Activated CD4-positive, alpha-beta T cell treated with anti-CD3 and anti-CD28 coated beads, Interleukin-2, Interleukin-6, amounts not matched to agents 100 ng/mL and 50 ng/mL, durations not matched to agents 16 hours and 8 hours (primary cell): Measurements from ENCODE around the gene MDC1.
A peak's percentile ranks its signal among the peaks of the same experiment; 100 is the strongest.

Source experiments
- DNase-seq: peaks from one replicate; pipeline ENCODE4 v3.0.0-alpha.2; 2020

MDC1 gene

DNA sequence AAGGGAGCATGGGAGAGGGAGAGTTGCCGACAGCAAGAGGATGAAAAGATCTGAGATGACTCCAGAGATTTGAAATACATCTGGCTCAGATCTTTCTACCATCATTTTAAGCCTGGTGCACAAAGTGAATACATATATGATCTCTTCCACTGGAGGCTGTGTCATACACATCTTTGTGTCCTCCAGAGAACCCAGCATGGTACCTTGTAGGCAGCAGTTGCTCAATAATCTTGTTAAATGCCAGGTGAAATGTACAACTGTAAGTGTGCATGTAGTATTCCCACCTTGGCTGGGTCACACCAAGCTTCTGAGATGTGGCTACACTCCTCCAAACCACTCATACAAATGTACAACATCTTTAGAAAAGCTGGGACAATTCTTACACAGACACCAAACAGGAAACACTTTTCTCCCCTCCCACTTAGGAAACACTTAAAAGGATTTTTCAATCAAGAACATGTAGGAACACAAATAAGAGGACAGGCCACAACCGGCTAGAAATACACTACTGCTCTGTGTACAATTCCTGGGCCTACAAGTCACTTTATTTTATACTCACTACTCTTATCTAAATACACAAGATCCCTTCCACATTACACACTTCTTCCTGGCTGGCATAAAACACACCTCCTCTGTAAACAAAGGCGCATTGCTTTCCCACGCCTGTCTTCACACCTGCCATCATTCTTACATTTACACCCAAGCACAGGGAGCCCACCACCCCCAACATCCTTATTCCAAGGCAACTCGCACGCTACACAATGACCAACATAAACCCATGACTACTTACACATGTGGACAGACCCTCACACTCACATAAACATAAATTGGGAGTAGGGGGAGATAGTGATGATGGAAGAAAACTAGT lies 31.1 kb upstream of the MDC1 start:
- DNase-seq, result no peak

DNA sequence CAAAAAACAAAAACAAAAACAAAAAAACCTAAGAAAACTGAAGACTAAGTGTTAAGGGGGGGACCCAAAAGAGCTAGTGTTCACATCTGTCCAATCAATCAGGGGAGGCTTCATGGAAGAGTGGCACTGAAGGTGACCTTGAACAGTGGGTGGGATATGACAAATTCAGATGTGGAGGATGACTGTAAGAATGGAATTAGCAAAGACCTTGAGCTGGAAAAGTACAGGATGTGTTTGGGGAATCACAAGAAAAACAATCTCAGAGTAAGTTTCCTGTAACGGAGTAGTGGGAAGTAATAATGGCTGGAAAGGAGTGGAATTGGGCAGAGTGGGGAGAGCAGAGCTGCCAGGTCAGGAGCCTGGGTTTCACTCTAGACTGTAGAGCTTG lies 30.2 kb upstream of the MDC1 start:
- no peak for DNase-seq

DNA sequence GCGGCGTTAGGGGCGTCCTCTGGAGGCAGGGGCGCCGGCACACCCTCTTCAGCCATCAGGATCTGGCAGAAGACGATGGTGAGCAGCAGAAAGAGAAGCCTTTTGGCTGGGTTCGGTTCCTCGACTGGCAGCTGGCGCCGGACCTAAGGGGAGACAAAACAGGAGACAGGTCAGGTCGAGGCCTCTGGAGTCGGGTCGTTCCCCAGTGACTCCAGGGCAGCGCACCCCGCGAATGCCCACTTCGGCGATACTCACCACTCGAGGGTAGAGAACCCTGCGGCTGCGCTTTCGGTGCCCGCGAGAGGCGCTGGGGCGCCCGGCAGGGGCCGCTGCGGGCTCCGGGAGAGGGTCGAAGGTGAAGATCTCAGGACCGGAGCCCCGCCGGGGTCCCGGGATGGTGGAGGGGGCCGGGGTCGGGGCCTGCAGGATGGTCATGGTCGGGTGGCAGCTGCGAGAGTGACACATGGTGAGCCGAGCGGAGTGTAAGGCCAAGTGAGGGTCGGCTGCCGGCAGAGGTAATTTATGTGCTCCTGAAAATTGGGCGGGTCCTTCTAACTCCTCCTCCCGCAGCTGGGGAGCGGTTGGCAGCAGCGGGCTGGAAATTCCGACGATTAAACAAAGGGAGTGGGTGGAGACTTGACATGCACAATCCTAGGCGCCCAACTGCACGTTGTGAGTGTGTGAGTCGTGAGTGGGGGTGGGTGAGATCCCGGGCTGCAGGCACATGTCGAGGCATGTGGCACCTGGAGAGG lies 27.1 kb upstream of the MDC1 start, which contains the start of gene IER3:
TSS of gene IER3 (minus strand) at position 494 of the 752 bp plus-strand sequence. CDS start at position 465, 29 bp downstream.
- DNase-seq, result peak; percentile 92

DNA sequence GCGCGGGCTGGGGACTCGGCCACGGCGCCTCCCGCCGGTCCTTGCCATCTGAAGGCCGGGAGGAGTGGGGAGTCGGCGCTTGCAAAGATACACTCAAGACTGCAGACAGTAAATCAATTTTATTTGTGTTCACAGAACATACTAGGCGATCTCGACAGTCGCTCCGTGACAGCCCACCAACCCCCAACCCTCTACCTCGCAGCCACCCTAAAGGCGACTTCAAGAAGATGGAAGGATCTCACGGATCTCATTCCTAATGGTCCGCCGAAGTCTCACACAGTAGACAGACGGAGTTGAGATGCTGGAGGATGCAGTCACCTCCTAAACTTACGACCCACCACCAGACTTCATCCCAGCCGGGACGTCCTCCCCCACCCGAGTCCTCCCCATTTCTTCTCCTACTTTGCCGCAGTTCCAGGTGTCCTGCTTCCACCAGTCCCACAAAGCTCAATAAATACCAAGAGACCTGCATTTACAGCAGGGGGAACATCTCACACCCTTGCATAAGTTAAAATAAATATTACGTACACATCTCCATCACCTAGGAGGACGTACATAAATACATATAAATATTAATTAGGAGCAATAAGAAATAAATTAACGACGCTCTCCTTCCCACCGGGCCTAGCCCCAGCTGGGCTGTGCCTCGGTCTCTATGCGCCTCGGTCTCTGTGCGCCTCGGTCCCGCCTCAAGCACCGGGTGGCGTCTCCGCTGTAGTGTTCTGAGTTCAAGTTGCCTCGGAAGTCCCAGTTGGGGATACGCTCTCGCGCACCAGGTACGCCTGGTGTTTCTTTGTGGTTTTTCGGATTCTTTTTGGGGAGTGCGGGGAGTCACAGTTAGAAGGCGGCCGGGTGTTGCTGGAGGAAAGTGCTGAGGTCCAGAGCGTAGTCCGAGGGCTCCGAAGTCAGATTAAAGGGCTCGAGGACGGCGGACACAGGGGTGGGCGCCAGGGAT lies 26.3 kb upstream of the MDC1 start:
- DNase-seq, result peak; percentile 65

DNA sequence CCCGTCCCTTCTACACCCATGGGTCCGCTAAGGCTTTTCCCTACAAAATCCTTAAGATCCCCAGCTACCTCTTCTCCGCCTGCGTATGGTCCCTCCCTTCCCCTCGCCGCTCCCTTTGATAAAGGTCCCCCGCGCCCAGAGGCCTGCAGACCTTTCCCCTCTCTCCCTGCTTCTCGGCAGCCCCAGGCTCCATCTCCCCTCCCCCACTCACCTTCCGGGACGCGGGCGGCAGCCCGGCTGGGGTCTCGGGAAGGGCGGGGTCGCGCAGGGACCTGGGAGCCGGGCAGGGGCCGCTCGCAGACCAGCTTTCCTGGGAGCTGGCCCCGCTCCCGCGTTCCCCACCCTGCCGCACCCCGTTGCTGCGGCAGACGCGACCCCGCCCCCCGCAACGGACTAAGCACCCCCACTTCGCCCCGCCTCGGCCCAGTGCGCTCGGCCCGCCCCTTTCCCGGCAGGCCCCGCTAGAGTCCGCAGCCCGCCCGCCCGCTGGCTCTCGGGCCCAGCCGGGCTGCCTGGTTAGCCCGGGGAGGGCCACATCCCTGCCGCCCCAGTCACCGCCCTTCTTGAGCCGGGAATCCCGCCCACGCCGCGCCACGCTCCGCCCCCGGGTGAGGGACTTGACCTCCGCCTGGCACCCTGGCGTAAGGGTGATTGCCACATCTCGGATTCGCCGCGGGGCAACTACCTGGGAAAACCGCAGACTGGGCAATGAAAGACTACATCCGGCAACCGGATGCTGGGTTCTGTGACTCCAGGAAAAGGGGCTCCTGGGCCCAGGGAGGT lies 25.4 kb upstream of the MDC1 start, which contains the start of gene FLOT1:
TSS of gene FLOT1 (minus strand) at position 372 of the 783 bp plus-strand sequence. CDS start 498 bp downstream, outside the sequence.
- DNase-seq, result peak; percentile 99

DNA sequence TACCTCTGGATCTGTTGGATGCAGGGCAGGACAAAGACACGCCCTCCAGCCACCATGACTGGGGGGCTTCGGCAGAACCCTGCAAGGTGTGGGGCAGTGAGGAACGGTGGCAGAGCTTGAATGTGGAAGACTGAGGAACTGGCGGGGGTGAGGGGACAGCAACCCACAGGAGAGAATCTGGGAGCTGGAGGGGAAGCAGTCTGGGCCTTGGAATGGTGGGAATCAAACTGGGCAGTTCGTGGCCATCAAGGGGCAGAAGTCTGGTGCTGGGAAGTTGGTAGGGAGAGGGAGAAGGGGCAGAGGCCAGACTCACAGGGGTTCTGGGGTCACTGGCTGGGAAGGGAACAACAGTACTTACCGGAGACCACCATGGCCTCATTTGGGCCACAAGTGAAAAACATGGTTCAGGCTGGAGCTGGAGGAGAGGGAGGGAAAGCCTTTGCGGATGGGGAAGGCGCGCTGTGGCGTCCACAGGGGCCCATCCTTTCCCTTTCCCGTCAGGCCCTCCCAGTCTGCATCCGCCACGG lies 24.8 kb upstream of the MDC1 start:
- DNase-seq, result no peak

DNA sequence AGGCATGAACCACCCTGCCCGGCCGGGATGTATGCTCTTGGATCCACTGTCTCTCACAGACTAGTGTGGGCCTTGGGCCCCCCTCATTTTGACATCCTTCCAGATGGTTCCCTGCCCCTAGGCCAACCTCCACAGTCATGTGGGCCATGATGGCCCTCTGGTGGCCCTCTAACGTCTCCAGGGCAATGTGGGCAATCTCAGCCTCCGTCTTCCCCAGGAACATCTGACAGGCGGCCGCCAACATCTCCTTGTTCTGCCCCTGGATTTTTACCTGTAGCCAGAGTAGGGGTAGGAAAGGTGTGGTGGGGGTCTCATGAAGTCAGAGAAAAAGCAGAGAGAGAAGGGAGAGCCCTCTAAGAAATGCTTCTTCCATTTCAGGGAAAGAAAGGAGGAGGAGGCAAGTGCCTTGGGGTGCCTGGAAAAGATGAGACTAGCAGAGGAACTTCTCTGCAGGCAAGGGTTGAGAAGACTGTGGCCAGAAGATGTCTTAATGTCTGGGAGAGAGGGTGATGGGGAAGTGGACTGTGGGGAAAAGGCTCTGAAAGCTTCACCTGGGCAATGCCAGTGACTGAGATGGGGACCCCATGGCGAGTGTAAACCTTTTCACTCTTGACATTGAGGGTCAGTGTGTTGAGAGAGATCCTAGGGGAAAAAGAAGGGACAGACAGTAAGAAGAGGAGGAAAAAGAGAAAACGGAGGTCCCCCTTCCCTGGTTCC lies 24.1 kb upstream of the MDC1 start:
- DNase-seq, result no peak

DNA sequence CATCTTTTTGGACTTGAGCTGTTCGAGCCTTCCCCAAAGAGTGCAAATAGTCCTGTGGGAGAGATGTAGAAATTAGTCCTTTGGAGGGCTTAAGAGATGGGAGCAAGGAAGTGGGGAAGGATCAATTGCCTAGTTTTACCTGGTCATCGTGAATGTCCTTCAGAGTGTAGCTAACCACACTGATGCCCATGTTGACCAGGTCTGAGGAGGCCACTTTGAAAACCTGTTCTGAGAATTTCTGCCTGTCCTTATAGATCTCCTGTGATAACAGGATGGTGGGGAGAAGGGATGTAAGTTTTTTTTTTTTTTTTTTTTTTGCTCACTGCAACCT lies 23.4 kb upstream of the MDC1 start:
- DNase-seq, result no peak

DNA sequence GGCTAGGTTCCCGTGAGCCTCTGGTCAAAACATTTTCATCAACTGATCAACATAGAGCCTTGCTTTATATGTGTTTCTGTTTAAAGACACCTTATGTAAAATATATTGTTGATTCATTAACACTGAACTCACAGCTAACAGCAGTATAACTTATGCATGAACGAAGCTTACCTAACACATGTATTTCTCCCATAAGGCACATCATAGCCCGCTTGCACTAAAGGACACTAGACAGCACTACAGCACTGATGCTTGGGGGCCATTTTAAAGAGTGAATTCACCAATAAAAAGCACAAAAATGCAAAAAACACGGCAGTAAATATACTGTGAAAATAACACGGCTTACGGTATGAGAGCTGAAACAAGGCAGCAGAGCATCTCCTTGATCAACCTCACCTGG lies 21.5 kb upstream of the MDC1 start:
- no peak for DNase-seq

DNA sequence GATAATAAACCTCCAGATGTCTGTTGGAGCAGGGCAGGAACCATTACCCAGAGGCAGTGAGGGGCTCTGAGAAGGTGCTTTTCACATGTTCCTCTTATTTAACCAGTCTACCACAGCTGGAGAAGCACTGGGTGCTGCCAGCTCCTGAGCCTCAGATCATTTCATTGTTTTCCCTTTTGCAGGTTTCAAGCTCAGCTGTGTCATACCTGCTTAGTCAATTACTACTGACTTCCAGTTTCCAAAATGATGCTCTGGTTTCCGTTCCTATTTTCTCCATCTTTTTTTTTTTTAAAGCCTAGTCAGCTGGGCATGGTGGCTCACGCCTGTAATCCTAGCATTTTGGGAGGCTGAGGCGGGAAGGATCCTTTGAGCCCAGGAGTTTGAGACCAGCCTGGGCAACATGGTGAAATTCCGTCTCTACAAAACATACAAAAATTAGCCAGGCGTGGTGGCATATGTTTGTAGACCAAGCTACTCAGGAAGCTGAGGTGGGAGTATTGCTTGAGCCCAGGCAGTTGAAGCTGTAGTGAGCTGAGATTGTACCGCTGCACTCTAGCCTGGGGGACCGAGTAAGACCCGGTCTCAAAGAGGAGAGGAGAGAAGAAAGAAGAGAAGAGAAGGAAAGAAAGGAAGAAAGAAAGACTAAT lies 18.7 kb upstream of the MDC1 start:
- DNase-seq, result peak; percentile 51

DNA sequence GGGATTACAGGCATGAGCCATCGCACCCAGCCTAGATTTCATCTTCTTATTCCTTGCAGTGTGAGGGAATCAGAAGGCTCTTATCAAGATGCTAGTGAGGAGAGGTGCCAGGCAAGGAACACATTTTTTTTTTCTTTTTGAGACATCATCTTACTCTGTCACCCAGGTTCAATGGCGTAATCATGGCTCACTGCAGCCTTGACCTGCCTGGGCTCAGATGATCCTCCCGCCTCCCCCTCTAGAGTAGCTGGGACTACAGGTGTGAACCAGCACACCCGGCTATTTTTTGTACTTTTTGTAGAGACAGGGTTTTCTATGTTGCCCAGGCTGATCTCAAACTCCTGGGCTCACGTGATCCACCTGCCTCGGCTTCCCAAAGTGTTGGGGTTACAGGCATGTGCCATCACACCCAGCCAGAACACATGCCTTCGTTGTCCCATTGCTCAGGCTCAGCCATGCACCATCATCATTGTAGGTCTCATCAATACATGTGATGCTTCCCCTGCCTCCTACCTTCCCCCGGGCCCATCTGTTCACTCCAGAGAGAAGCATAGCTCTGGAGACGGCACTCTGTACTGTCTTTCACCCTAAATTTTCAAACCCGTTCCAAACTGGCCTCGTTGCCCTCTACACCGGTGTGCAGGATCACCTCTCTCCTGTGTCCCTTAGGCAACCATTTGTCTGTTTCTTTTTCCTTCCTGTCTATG lies 15.3 kb upstream of the MDC1 start:
- DNase-seq, result no peak

DNA sequence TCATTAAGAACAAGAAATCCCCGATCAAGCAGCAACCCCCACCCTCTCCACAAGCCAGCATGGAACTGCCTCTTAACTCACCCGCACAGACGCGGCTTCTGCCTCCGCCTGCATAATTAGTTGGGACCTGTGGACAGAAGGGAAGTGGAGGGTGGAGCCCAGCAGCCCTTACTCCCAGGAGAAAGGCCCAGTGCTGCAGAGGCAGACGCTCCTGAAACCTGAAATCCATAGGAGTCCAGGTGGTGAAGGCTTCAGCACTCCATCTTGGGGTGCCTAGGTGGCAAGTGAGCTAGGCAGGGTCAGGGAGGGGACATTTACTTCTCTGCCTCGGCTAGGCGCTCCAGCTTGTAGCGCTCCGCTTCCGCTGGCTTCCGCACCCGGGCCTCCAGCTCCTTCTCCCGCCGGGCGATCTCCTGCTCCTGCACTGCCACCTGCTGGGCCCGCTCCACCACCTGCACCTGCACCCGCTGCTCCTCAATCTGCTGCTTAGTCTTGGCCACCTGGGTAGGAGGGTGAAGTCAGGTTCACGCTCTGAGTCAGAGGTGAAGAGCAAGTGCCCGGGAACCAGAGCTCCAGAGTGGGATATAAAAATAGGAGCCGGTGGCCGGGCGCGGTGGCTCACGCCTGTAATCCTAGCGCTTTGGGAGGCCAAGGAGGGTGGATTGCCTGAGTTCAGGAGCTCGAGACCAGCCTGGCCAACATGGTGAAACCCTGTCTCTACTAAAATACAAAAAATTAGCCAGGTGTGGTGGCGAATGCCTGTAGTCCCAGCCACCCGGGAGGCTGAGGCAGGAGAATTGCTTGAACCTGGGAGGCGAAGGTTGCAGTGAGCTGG lies 13.7 kb upstream of the MDC1 start:
- DNase-seq, result peak; percentile 92

DNA sequence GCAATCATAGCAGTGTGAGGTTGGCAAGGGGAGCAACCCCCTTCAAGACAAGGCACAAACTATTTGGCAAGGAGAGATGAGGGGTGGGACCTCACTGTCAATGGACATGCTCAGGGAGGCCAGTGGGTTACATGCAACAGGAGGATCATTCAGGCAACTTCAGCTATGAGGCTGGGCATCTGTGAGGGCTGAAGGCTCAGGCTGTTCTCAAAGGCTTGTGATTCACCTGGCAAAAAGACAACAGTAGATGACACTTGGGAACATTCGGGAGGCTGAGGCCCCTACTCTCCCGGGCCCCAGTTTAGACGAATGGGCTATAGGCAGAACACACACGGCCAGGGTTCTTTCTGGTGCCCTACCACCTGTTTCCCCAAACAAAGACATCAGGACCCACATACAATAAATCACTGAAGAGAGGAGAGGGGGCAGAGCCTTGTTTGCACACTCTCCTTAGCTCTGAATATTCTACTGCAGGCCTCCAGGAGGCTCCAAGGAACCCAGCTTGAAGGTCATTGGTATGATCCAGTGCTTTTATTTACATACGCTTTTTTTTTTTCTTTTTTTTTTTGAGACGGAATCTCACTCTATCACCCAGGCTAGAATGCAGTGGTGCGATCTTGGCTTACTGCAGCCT lies 11.0 kb upstream of the MDC1 start:
- no peak for DNase-seq

DNA sequence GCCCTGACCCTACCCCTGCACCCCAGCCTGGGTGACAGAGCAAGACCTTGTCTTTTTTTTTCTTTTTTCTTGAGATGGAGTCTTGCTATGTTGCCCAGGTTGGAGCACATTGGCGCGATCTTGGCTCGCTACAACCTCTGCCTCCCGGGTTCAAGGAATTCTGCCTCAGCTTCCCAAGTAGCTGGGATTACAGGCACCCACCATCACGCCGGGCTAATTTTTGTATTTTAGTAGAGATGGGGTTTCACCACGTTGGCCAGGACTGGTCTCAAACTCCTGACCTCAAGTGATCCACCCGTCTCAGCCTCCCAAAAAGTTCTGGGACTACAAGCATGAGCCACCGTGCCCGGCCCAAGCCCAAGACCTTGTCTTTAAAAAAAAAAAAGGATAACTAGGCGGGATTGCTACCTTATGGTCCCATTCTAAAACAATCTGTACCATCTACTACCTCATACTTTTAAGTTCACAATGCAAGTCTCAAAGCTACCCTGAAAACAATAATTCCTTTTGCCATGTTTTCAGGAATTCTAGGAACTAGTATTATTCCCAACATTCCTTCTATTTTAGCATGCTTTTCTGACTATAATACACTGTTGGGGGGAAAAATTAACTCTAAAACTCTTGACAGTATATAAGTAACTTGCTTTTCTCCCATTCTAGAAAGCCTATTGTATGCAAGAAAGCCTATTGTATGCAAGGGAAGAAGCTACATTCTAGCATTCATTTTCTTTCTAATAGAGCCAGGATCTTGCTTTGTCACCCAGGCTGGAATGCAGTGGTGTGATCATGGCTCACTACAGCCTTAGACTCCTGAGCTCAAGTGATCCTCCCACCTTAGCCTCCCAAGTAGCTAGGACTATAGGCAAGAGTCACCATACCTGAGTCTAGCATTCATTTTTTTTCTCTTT lies 9.7 kb upstream of the MDC1 start:
- DNase-seq, result no peak

DNA sequence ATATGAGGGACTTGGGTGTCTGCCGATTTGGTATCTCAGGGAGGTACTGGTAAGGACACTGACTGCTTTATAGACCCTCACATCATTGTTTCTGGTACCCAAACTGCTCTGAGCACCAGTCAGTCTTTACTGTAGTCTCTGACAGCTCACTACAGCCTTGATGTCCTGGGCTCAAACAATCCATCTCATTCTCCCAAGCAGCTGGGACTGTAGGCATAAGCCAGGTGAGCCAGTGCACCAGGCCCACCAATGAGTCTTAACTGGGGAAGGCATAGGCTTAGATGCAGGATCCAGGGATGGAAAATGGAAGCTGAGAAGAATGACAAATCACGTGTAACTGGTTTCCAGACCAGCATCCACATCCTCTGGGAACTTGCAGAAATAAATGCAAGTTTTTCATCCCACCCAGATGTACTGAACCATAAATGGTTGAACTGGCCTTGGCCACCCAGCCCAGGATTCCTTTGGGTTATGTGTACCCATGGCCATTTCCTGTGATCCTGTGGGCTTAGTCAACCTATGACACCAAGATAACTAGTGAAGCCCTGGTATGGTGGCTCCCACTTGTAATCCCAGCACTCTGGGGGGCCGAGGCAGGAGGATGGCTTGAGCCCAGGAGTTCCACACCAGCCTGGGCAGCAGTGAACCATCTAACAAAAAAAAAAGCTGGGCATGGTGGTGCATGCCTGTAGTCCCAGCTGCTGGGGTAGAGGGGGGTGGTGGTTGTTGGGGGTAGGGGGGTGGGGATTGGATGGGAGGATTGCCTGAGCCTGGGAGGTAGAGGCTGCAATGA lies 8.8 kb upstream of the MDC1 start:
- peak; percentile 52 for DNase-seq

DNA sequence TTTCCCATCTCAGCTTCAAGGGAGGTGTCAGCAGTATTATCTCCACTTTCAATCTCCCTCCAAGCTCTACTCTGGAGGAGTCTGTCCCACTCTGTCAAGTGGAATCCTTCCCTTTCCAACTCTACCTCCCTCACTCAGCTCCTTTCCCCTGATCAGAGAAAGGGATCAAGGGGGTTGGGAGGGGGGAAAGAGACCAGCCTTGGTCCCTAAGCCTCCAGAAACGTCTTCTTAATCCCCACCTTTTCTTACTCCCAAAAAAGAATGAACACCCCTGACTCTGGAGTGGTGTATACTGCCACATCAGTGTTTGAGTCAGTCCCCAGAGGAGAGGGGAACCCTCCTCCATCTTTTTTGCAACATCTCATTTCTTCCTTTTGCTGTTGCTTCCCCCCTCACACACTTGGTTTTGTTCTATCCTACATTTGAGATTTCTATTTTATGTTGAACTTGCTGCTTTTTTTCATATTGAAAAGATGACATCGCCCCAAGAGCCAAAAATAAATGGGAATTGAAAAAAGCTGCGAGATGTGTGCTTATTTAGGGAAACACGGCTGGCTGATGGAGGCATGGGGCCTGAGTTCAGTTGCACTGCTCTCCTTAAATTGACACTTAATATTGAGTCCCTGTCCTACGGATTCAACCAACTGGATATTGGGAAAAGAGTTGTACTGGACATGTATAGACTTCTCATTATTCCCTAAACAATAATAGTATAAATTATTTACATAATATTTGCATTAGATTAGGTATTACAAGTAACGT lies 8.0 kb upstream of the MDC1 start:
- no peak for DNase-seq
